ENCODE results near the gene AATF.

- TF ChIP-seq CTCF (IDR thresholded peaks at IDR 0.05) (no peak), EZH2 (IDR thresholded peaks at IDR 0.05; ENCODE audit: borderline replicate concordance, insufficient read depth, low read depth, low read length, poor library complexity, severe bottlenecking) (no peak)
Measured at GRCh38 chr17:36907407-36907806, 41.3 kb upstream of the AATF start.

Measured in B cell (primary cell).